B cell (primary cell): ENCODE data around the gene MORN4.
"Not testable (repeated sequence)": the region's sequence is repeated elsewhere in the genome, so short reads cannot be mapped to it uniquely, and the experiment has no call there.

Experiments used
- CTCF ChIP-seq: fragments of 200-600 bp; IDR thresholded peaks from one replicate; pipeline ENCODE4 v1.8.0; 2022; ENCODE audit warnings: antibody characterized with exemption, mild to moderate bottlenecking
- EZH2 ChIP-seq: IDR thresholded peaks from 2 replicates; pipeline ENCODE4 v1.6.1; 2012; ENCODE audit warnings: borderline replicate concordance, low read depth, mild to moderate bottlenecking, moderate library complexity, low read length; ENCODE audit not compliant: insufficient read depth, poor library complexity, severe bottlenecking

- TF ChIP-seq CTCF, EZH2: not testable (repeated sequence)
Measured at GRCh38 chr10:97642471-97643159, 9.3 kb upstream of the MORN4 start.
